Sigmoid colon (tissue), 4 donors: ENCODE results near the gene AGXT.

ENCODE experiments used
- POLR2A ChIP-seq, 2 donors: fragments of 450-650 bp; IDR thresholded peaks; one replicate each; pipeline ENCODE4 v1.6.1; 2016; ENCODE audit warnings: antibody characterized with exemption in 2 of 2, mild to moderate bottlenecking in 2 of 2, moderate library complexity in 2 of 2
- POLR2AphosphoS5 ChIP-seq, 4 donors: sonication (generic); formaldehyde crosslinking; IDR thresholded peaks; one replicate each; pipeline ENCODE4 v1.6.1; 2017; ENCODE audit warnings: antibody characterized with exemption in 4 of 4
- TF ChIP-seq, protein P1 (sequence below), 4 experiments: fragments of 450-650 bp in 3 of 4; fragments of 200-600 bp in 1 of 4; IDR thresholded peaks; one replicate each; pipeline ENCODE4 v1.5.1; 2016 to 2019; ENCODE audit warnings: antibody characterized with exemption in 4 of 4, mild to moderate bottlenecking in 3 of 4, moderate library complexity in 2 of 4

DNA sequence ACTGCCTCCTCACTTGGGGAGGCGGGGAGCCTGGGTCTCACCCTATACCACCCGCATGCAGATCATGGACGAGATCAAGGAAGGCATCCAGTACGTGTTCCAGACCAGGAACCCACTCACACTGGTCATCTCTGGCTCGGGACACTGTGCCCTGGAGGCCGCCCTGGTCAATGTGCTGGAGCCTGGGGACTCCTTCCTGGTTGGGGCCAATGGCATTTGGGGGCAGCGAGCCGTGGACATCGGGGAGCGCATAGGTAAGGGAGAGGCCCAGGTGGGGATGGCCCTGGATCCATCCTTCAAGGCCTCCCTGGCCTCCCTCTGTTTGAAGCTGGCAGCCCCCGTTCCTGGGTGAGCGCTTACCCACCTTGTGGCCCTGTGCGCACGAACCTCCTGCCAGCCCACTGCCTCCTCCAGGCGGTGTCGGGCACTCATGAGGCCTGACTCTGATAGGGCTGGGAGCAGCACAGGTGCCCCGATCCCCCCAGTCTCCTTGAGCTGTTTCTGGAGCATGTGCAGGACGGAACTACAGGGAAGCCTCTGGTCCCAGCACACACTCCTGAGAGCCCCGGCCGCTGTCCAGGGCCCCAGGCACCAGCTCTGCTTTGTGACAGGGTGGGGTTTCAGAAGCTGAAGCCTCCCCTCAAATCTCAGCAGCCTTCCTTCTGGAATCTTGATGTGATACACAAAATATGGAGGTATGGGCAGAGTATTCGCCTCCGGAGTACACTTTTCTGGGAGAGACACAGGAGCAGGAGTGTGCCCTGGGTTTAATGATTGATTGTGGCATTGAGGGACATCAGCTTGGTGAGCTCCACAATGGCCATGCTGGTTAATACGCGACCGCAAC is 708 bp downstream of the AGXT start:
- TF ChIP-seq, protein P1, sequence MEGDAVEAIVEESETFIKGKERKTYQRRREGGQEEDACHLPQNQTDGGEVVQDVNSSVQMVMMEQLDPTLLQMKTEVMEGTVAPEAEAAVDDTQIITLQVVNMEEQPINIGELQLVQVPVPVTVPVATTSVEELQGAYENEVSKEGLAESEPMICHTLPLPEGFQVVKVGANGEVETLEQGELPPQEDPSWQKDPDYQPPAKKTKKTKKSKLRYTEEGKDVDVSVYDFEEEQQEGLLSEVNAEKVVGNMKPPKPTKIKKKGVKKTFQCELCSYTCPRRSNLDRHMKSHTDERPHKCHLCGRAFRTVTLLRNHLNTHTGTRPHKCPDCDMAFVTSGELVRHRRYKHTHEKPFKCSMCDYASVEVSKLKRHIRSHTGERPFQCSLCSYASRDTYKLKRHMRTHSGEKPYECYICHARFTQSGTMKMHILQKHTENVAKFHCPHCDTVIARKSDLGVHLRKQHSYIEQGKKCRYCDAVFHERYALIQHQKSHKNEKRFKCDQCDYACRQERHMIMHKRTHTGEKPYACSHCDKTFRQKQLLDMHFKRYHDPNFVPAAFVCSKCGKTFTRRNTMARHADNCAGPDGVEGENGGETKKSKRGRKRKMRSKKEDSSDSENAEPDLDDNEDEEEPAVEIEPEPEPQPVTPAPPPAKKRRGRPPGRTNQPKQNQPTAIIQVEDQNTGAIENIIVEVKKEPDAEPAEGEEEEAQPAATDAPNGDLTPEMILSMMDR (IDR thresholded peaks at IDR 0.05) = no peak
- TF ChIP-seq POLR2AphosphoS5 (IDR thresholded peaks at IDR 0.05) (no peak), POLR2A (IDR thresholded peaks at IDR 0.05) (no peak)
